Astrocyte (in vitro differentiated cells and primary cell): ENCODE data around the gene SUSD2. TPM values are rescaled to one million over a fixed set of nuclear protein-coding genes. Genes with fewer than 3 reads are reported as not detected.
"Not testable (repeated sequence)": the region's sequence is repeated elsewhere in the genome, so short reads cannot be mapped to it uniquely, and the experiment has no call there.

Source experiments
- DNase-seq: peaks from one replicate; pipeline ENCODE4 v3.0.0-alpha.2; 2010; ENCODE audit warnings: low read depth
- FAIRE-seq: peaks from 2 replicates; lab custom pipeline; 2011; peaks lifted over from hg19 to GRCh38; lab: Jason Lieb, UNC
- H2AFZ ChIP-seq: 2 replicates; pipeline ENCODE4 v1.6.0; 2012; ENCODE audit warnings: low read depth, low read length, inconsistent platforms
- H3K27ac ChIP-seq: 2 replicates; pipeline ENCODE4 v1.5.1; 2011; ENCODE audit warnings: low read depth, low read length, inconsistent platforms
- H3K27me3 ChIP-seq: 2 replicates; pipeline ENCODE4 v1.6.0; 2011; ENCODE audit warnings: low read length, inconsistent platforms; ENCODE audit not compliant: insufficient read depth
- H3K36me3 ChIP-seq: 2 replicates; pipeline ENCODE4 v1.5.1; 2011; ENCODE audit warnings: low read length, inconsistent platforms; ENCODE audit not compliant: insufficient read depth
- H3K4me1 ChIP-seq: 2 replicates; pipeline ENCODE4 v1.5.1; 2011; ENCODE audit warnings: low read length, inconsistent platforms; ENCODE audit not compliant: insufficient read depth
- H3K4me2 ChIP-seq: 2 replicates; pipeline ENCODE4 v1.6.0; 2012; ENCODE audit warnings: low read length, inconsistent platforms
- H3K4me3 ChIP-seq: 2 replicates; pipeline ENCODE4 v1.5.1; 2011; ENCODE audit warnings: low read depth, mild to moderate bottlenecking, low read length, inconsistent platforms; ENCODE audit not compliant: insufficient read depth
- H3K79me2 ChIP-seq: 2 replicates; pipeline ENCODE4 v1.6.0; 2012; ENCODE audit warnings: mild to moderate bottlenecking, low read length, inconsistent platforms; ENCODE audit not compliant: insufficient read depth
- H3K9ac ChIP-seq: 2 replicates; pipeline ENCODE4 v1.6.0; 2012; ENCODE audit warnings: mild to moderate bottlenecking, low read length, inconsistent platforms
- H3K9me3 ChIP-seq: 2 replicates; pipeline ENCODE4 v1.5.1; 2012; ENCODE audit warnings: low read depth, mild to moderate bottlenecking, low read length, inconsistent platforms; ENCODE audit not compliant: insufficient read depth
- H4K20me1 ChIP-seq: 2 replicates; pipeline ENCODE4 v1.6.0; 2012; ENCODE audit warnings: low read length, inconsistent platforms; ENCODE audit not compliant: insufficient read depth
- H3K27ac Mint-ChIP-seq: one replicate; pipeline ENCODE4 v1.8.0; 2021; ENCODE audit warnings: mild to moderate bottlenecking, mixed read lengths; ENCODE audit not compliant: unreplicated experiment
- H3K27me3 Mint-ChIP-seq: one replicate; pipeline ENCODE4 v1.8.0; 2021; ENCODE audit warnings: low read depth, mixed read lengths; ENCODE audit not compliant: unreplicated experiment
- H3K36me3 Mint-ChIP-seq: one replicate; pipeline ENCODE4 v1.8.0; 2021; ENCODE audit warnings: low read depth, mixed read lengths; ENCODE audit not compliant: unreplicated experiment
- H3K4me1 Mint-ChIP-seq: one replicate; pipeline ENCODE4 v1.8.0; 2021; ENCODE audit warnings: low read depth, mixed read lengths; ENCODE audit not compliant: unreplicated experiment
- H3K4me3 Mint-ChIP-seq: one replicate; pipeline ENCODE4 v1.8.0; 2021; ENCODE audit warnings: mild to moderate bottlenecking, moderate library complexity, mixed read lengths; ENCODE audit not compliant: unreplicated experiment
- H3K9me3 Mint-ChIP-seq: one replicate; pipeline ENCODE4 v1.8.0; 2021; ENCODE audit warnings: mild to moderate bottlenecking, mixed read lengths; ENCODE audit not compliant: unreplicated experiment
- CTCF ChIP-seq: IDR thresholded peaks from 2 replicates; pipeline ENCODE4 v1.5.1; 2011; ENCODE audit warnings: low read depth, mild to moderate bottlenecking, inconsistent platforms, low read length, moderate library complexity; ENCODE audit not compliant: insufficient read depth
- EZH2 ChIP-seq: IDR thresholded peaks from 2 replicates; pipeline ENCODE4 v1.6.1; 2012; ENCODE audit warnings: mild to moderate bottlenecking, low read length, inconsistent platforms; ENCODE audit not compliant: insufficient read depth
- total RNA-seq: library from RNA; stranded (reverse); gene quantifications from 2 replicates; pipeline ENCODE4 v1.2.1, GENCODE V29; 2021

The SUSD2 gene
- total RNA-seq, 1 donor from 2014 or later = 0.77 TPM

GRCh38 chr22:24233816-24234215 lies 52.5 kb downstream of the SUSD2 start:
- no peaks in the 10 kb centered on the region for H3K36me3 Mint-ChIP-seq
- no peak overlapping the region for H3K4me3 Mint-ChIP-seq
- H3K4me2 ChIP-seq = no peak overlapping the region

GRCh38 chr22:24235315-24235714 lies 54.0 kb downstream of the SUSD2 start:
- Mint-ChIP-seq H3K4me3 (no peak overlapping the region), H3K36me3 (no peaks in the 10 kb centered on the region), H3K4me1 (no peaks in the 10 kb centered on the region), H3K9me3 (no peaks in the 10 kb centered on the region), H3K27ac (no peak overlapping the region), H3K27me3 (peaks cover 4% of the 10 kb centered on the region)
- Histone ChIP-seq H3K36me3 (no peaks in the 10 kb centered on the region), H3K4me1 (no peaks in the 10 kb centered on the region), H3K27ac (no peak overlapping the region), H3K9ac (no peak overlapping the region), H2AFZ (no peak overlapping the region), H4K20me1 (no peaks in the 10 kb centered on the region), H3K9me3 (no peaks in the 10 kb centered on the region), H3K4me2 (no peak overlapping the region), H3K4me3 (no peak overlapping the region), H3K79me2 (no peaks in the 10 kb centered on the region), H3K27me3 (no peaks in the 10 kb centered on the region)
- no peak for FAIRE-seq
- TF ChIP-seq EZH2 (no peak), CTCF (no peak)
- no peak for DNase-seq

More at GRCh38 chr22:24233816-24234215, 52.5 kb downstream of the SUSD2 start:
- peaks cover 4% of the 10 kb centered on the region for H3K27me3 Mint-ChIP-seq
- DNase-seq (no peak), FAIRE-seq (no peak)
- no peaks in the 10 kb centered on the region for H3K4me1 Mint-ChIP-seq
- Histone ChIP-seq H3K79me2 (no peaks in the 10 kb centered on the region), H3K4me1 (no peaks in the 10 kb centered on the region), H3K27me3 (no peaks in the 10 kb centered on the region), H3K4me3 (no peak overlapping the region), H3K36me3 (no peaks in the 10 kb centered on the region), H3K9ac (no peak overlapping the region), H4K20me1 (no peaks in the 10 kb centered on the region), H3K27ac (no peak overlapping the region), H2AFZ (no peak overlapping the region), H3K9me3 (no peaks in the 10 kb centered on the region)
- H3K9me3 Mint-ChIP-seq = no peaks in the 10 kb centered on the region
- no peak overlapping the region for H3K27ac Mint-ChIP-seq
- TF ChIP-seq EZH2 = no peak
- no peak for TF ChIP-seq CTCF

- H3K4me3 Mint-ChIP-seq = no peak overlapping the region
- no peaks in the 10 kb centered on the region for H3K36me3 ChIP-seq
- H3K9me3 ChIP-seq = no peaks in the 10 kb centered on the region
- H2AFZ ChIP-seq = no peak overlapping the region
- H3K4me1 Mint-ChIP-seq = no peaks in the 10 kb centered on the region
- H3K4me1 ChIP-seq = no peaks in the 10 kb centered on the region
- TF ChIP-seq CTCF (no peak), EZH2 (no peak)
- no peaks in the 10 kb centered on the region for H3K36me3 Mint-ChIP-seq
- H3K9ac ChIP-seq = no peak overlapping the region
- no peak overlapping the region for H3K4me3 ChIP-seq
- H3K27me3 Mint-ChIP-seq = peaks cover 4% of the 10 kb centered on the region
- H3K4me2 ChIP-seq = no peak overlapping the region
- no peaks in the 10 kb centered on the region for H3K79me2 ChIP-seq
- no peak overlapping the region for H3K27ac Mint-ChIP-seq
- no peaks in the 10 kb centered on the region for H3K9me3 Mint-ChIP-seq
- H3K27me3 ChIP-seq = no peaks in the 10 kb centered on the region
- H3K27ac ChIP-seq = no peak overlapping the region
- H4K20me1 ChIP-seq = no peaks in the 10 kb centered on the region
- DNase-seq (no peak), FAIRE-seq (no peak)
Observed at GRCh38 chr22:24236656-24237055, 55.4 kb downstream of the SUSD2 start.

GRCh38 chr22:24238101-24238694 lies 56.9 kb downstream of the SUSD2 start:
- H3K9me3 Mint-ChIP-seq, H3K79me2 ChIP-seq, H3K27me3 ChIP-seq, H3K9me3 ChIP-seq, H3K4me1 Mint-ChIP-seq, H3K4me1 ChIP-seq, H3K27ac ChIP-seq, H3K36me3 ChIP-seq, H3K9ac ChIP-seq, H3K4me2 ChIP-seq, H3K27me3 Mint-ChIP-seq, H3K27ac Mint-ChIP-seq, H3K4me3 ChIP-seq, H2AFZ ChIP-seq, H3K36me3 Mint-ChIP-seq, H4K20me1 ChIP-seq, H3K4me3 Mint-ChIP-seq, DNase-seq, FAIRE-seq: not testable (repeated sequence)
